Pericardium fibroblast (primary cell): ENCODE measurements around the gene KCNMA1. TPM values are rescaled to one million over a fixed set of nuclear protein-coding genes. Genes with fewer than 3 reads are reported as not detected.

Source experiments
- total RNA-seq: library from RNA; depleted of rRNA; stranded (reverse); fragments of >200 nt; gene quantifications from 2 replicates; pipeline ENCODE4 v1.2.3, GENCODE V29; 2015

KCNMA1 gene
- 6.7 and 11.2 TPM in 2 replicates for total RNA-seq

DNA sequence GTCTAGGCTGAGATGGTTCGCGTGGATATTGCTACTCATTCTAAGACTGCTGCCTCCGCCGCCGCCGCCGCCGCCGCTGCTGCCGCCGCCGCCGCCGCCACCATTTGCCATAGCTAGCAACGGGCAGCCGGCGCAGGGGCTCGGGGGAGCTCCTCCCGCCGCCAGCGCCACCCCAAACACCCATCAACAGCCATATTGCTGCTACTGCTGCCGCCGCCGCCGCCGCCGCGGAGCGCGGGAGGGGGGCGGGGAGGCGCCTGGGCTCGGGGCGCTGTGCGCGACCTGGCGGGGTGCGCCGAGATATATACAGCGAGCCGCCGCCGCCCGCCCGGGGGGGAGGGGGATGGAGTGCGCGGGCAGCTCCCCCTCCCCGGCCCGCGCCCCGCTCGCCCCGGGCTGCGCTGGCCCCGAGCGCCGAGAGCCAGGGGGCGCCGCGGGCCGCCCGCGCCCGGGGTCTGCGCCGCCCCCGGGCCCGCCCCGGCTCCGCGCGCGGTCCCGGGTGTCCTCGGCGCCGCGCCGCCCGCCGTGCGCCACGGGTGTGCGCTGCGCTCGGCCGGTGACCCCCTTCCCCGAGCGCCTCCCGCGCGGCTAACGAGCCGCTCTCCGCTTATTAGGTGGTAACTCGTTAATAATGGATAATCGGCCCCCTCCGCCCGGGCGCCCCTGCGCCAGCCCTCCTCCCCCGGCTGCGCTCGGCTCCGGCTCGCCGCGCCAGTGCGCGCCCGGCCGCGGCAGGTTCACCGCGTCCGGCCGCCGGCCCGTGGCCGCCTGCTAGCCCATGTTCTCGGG, at the start of gene KCNMA1:
Gene KCNMA1 (minus strand): TSS at position 277 of the 789 bp plus-strand sequence.

